ENCODE measurements around the gene PGPEP1. TPM values are rescaled to one million over a fixed set of nuclear protein-coding genes. Genes with fewer than 3 reads are reported as not detected.

Gene PGPEP1
- total RNA-seq, 2 donors from 2014 or later: 38.9 to 46.0 TPM

GRCh38 chr19:18301718-18302111 is 38.7 kb upstream of the PGPEP1 start:
- Mint-ChIP-seq H3K27me3 (no peaks in the 10 kb centered on the region), H3K4me3 (peak overlapping the region; percentile 41), H3K4me1 (peaks cover 17% of the 10 kb centered on the region), H3K9me3 (no peaks in the 10 kb centered on the region), H3K36me3 (ENCODE audit: low read depth) (peaks cover 43% of the 10 kb centered on the region), H3K27ac (peak overlapping the region; percentile 69)
- ATAC-seq (replicated peaks): no peak

- H3K27me3 Mint-ChIP-seq: no peaks in the 10 kb centered on the region
- H3K9me3 Mint-ChIP-seq: no peaks in the 10 kb centered on the region
- H3K36me3 Mint-ChIP-seq (ENCODE audit: low read depth): peaks cover 53% of the 10 kb centered on the region
- H3K4me3 Mint-ChIP-seq: peak overlapping the region; percentile 94
- H3K4me1 Mint-ChIP-seq: peaks cover 17% of the 10 kb centered on the region
- peak; percentile 16 for ATAC-seq (replicated peaks)
- peak overlapping the region; percentile 94 for H3K27ac Mint-ChIP-seq
Observed at GRCh38 chr19:18304208-18304457, 36.3 kb upstream of the PGPEP1 start.

- peak; percentile 78 for ATAC-seq (replicated peaks)
- Mint-ChIP-seq H3K4me3 (peak overlapping the region; percentile 94), H3K36me3 (ENCODE audit: low read depth) (peaks cover 53% of the 10 kb centered on the region), H3K27me3 (no peaks in the 10 kb centered on the region), H3K27ac (peak overlapping the region; percentile 94), H3K4me1 (peaks cover 16% of the 10 kb centered on the region), H3K9me3 (no peaks in the 10 kb centered on the region)
Observed at GRCh38 chr19:18304458-18305310, 35.7 kb upstream of the PGPEP1 start.

GRCh38 chr19:18306209-18306887 is 34.0 kb upstream of the PGPEP1 start:
- peak overlapping the region; percentile 94 for H3K4me3 Mint-ChIP-seq
- peak overlapping the region; percentile 94 for H3K27ac Mint-ChIP-seq
- no peaks in the 10 kb centered on the region for H3K27me3 Mint-ChIP-seq
- ATAC-seq (replicated peaks): no peak
- peaks cover 16% of the 10 kb centered on the region for H3K4me1 Mint-ChIP-seq
- H3K36me3 Mint-ChIP-seq (ENCODE audit: low read depth): peaks cover 66% of the 10 kb centered on the region
- no peaks in the 10 kb centered on the region for H3K9me3 Mint-ChIP-seq

- Mint-ChIP-seq H3K4me3 (peak overlapping the region; percentile 94), H3K27me3 (no peaks in the 10 kb centered on the region), H3K9me3 (no peaks in the 10 kb centered on the region), H3K27ac (peak overlapping the region; percentile 94), H3K36me3 (ENCODE audit: low read depth) (peaks cover 64% of the 10 kb centered on the region), H3K4me1 (peaks cover 16% of the 10 kb centered on the region)
- no peak for ATAC-seq (replicated peaks)
Observed at GRCh38 chr19:18306888-18307260, 33.5 kb upstream of the PGPEP1 start.

GRCh38 chr19:18307271-18307681 is 33.1 kb upstream of the PGPEP1 start:
- H3K36me3 Mint-ChIP-seq (ENCODE audit: low read depth): peaks cover 64% of the 10 kb centered on the region
- H3K9me3 Mint-ChIP-seq: no peaks in the 10 kb centered on the region
- H3K27me3 Mint-ChIP-seq: no peaks in the 10 kb centered on the region
- peak overlapping the region; percentile 94 for H3K27ac Mint-ChIP-seq
- ATAC-seq (replicated peaks): no peak
- peaks cover 16% of the 10 kb centered on the region for H3K4me1 Mint-ChIP-seq
- H3K4me3 Mint-ChIP-seq: peak overlapping the region; percentile 94

GRCh38 chr19:18308051-18308947 is 32.1 kb upstream of the PGPEP1 start:
- Mint-ChIP-seq H3K27ac (no peak overlapping the region), H3K4me3 (no peak overlapping the region), H3K4me1 (peaks cover 16% of the 10 kb centered on the region), H3K27me3 (no peaks in the 10 kb centered on the region), H3K36me3 (ENCODE audit: low read depth) (peaks cover 72% of the 10 kb centered on the region), H3K9me3 (no peaks in the 10 kb centered on the region)
- no peak for ATAC-seq (replicated peaks)

GRCh38 chr19:18308948-18309325 is 31.5 kb upstream of the PGPEP1 start:
- no peak overlapping the region for H3K4me3 Mint-ChIP-seq
- peaks cover 16% of the 10 kb centered on the region for H3K4me1 Mint-ChIP-seq
- H3K27me3 Mint-ChIP-seq: no peaks in the 10 kb centered on the region
- H3K9me3 Mint-ChIP-seq: no peaks in the 10 kb centered on the region
- H3K36me3 Mint-ChIP-seq (ENCODE audit: low read depth): peaks cover 72% of the 10 kb centered on the region
- no peak overlapping the region for H3K27ac Mint-ChIP-seq
- ATAC-seq (replicated peaks): no peak

- Mint-ChIP-seq H3K27me3 (no peaks in the 10 kb centered on the region), H3K4me3 (no peak overlapping the region), H3K27ac (no peak overlapping the region), H3K36me3 (ENCODE audit: low read depth) (peaks cover 72% of the 10 kb centered on the region), H3K9me3 (no peaks in the 10 kb centered on the region), H3K4me1 (peaks cover 14% of the 10 kb centered on the region)
- no peak for ATAC-seq (replicated peaks)
Observed at GRCh38 chr19:18309525-18310064, 30.8 kb upstream of the PGPEP1 start.

- no peak for ATAC-seq (replicated peaks)
- no peaks in the 10 kb centered on the region for H3K27me3 Mint-ChIP-seq
- H3K36me3 Mint-ChIP-seq (ENCODE audit: low read depth): peaks cover 72% of the 10 kb centered on the region
- no peak overlapping the region for H3K27ac Mint-ChIP-seq
- no peaks in the 10 kb centered on the region for H3K9me3 Mint-ChIP-seq
- no peak overlapping the region for H3K4me3 Mint-ChIP-seq
- peaks cover 10% of the 10 kb centered on the region for H3K4me1 Mint-ChIP-seq
Observed at GRCh38 chr19:18310118-18310909, 30.1 kb upstream of the PGPEP1 start.

GRCh38 chr19:18310966-18311365 is 29.4 kb upstream of the PGPEP1 start:
- peaks cover 72% of the 10 kb centered on the region for H3K36me3 Mint-ChIP-seq (ENCODE audit: low read depth)

GRCh38 chr19:18311502-18312091 is 28.8 kb upstream of the PGPEP1 start:
- Mint-ChIP-seq H3K4me1 (peaks cover 8% of the 10 kb centered on the region), H3K27me3 (no peaks in the 10 kb centered on the region), H3K27ac (no peak overlapping the region), H3K9me3 (no peaks in the 10 kb centered on the region), H3K4me3 (no peak overlapping the region), H3K36me3 (ENCODE audit: low read depth) (peaks cover 72% of the 10 kb centered on the region)
- ATAC-seq (replicated peaks): no peak

More at GRCh38 chr19:18310966-18311365, 29.4 kb upstream of the PGPEP1 start:
- Mint-ChIP-seq H3K4me3 (no peak overlapping the region), H3K4me1 (peaks cover 10% of the 10 kb centered on the region), H3K27ac (no peak overlapping the region), H3K9me3 (no peaks in the 10 kb centered on the region), H3K27me3 (no peaks in the 10 kb centered on the region)
- ATAC-seq (replicated peaks): no peak

GRCh38 chr19:18312092-18312534 is 28.3 kb upstream of the PGPEP1 start:
- Mint-ChIP-seq H3K27me3 (no peaks in the 10 kb centered on the region), H3K4me1 (peaks cover 3% of the 10 kb centered on the region), H3K36me3 (ENCODE audit: low read depth) (peaks cover 66% of the 10 kb centered on the region), H3K4me3 (no peak overlapping the region), H3K9me3 (no peaks in the 10 kb centered on the region), H3K27ac (no peak overlapping the region)
- ATAC-seq (replicated peaks): no peak
